ENCODE results near the gene MYBPC2. TPM values are rescaled to one million over a fixed set of nuclear protein-coding genes. Genes with fewer than 3 reads are reported as not detected.
A peak's percentile ranks its signal among the peaks of the same experiment; 100 is the strongest.

Gene MYBPC2
- under 1 TPM; 0.11 to 0.59 TPM for total RNA-seq

DNA sequence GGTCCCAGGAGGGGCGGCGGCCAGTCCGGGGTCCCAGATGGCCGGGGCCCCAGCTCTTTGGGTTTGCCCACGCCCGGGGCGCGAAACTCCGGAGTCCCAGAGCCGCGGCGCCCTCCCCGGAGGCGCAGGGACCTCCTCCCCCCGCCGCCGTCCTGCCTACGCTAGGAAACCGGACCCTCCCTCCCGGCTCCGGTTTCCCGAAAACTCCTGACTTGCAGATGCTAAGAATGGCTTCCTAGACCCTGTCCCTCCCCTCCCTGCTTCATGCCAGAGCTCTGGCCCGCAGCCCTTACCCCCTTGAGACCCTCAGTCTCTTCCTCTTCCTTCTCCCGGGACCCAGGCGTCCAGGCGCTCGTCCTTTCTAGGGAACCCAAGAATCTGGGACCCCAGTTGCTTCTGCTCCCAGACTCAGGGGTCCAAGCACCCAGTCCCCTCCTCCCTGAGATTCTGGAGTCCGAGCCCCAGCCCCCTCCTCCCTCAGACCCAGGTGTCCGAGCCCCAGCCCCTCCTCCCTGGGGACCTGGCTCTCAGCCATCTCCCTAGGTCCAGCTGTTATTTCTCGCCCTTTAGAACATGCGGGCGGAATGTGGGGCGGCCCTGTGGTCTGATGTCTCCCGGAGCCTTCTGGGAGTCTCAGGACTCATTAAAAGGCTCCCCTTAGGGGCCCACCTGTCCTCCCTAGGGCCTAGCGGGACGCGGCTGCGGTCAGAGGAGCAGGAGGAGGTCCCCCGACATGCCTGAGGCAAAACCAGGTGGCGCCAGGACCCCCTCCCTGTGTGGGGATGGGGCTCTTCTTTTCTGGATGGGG lies at the start of gene MYBPC2:
Gene MYBPC2, plus strand, starts transcription at position 672 of the 808 bp plus-strand sequence. Its CDS starts 62 bp downstream, at position 734.
- TF ChIP-seq CTCF (IDR thresholded peaks at IDR 0.05): no peak
- Mint-ChIP-seq H3K4me3 (peak within 1 kb of the TSS; percentile 77), H3K36me3 (ENCODE audit: low read depth) (no peaks in the 10 kb centered on the region), H3K9me3 (no peaks in the 10 kb centered on the region), H3K27me3 (peaks cover 19% of the 10 kb centered on the region), H3K4me1 (ENCODE audit: low read depth) (peaks cover 11% of the 10 kb centered on the region), H3K27ac (peak within 1 kb of the TSS; percentile 85)
- ATAC-seq (no peak), DNase-seq (no peak)
- ChIA-PET POLR2A (interaction anchor here (0.6 to 0.7 kb wide), 2 partner anchors 48 to 75 kb away, joined by 3 read pairs; partner anchors contain the start of gene POLD1), CTCF (no interaction called here)
- intact Hi-C loops (cut with micrococcal nuclease): no loop called here

- no peaks in the 10 kb centered on the region for H3K9me3 Mint-ChIP-seq
- ChIA-PET POLR2A (interaction anchor here (1.0 to 2.3 kb wide), 7 partner anchors 8 to 93 kb away, joined by 3 to 11 read pairs (median 4); partner anchors contain the start of genes EMC10, GARIN5A, NAPSA and NR1H2), CTCF (interaction anchor here (1.0 to 2.0 kb wide), 4 partner anchors 7 to 28 kb away, joined by 3 to 10 read pairs (median 7); partner anchors contain the start of gene NR1H2)
- peak overlapping the region; percentile 95 for H3K27ac Mint-ChIP-seq
- peaks cover 32% of the 10 kb centered on the region for H3K4me1 Mint-ChIP-seq (ENCODE audit: low read depth)
- peaks cover 38% of the 10 kb centered on the region for H3K36me3 Mint-ChIP-seq (ENCODE audit: low read depth)
- DNase-seq: no peak
- ATAC-seq: peak; percentile 10
- TF ChIP-seq CTCF (IDR thresholded peaks at IDR 0.05): no peak
- intact Hi-C loops (cut with micrococcal nuclease): no loop called here
- H3K4me3 Mint-ChIP-seq: peak overlapping the region; percentile 94
- no peaks in the 10 kb centered on the region for H3K27me3 Mint-ChIP-seq
Measured at GRCh38 chr19:50383001-50383851, 49.5 kb upstream of the MYBPC2 start.

DNA sequence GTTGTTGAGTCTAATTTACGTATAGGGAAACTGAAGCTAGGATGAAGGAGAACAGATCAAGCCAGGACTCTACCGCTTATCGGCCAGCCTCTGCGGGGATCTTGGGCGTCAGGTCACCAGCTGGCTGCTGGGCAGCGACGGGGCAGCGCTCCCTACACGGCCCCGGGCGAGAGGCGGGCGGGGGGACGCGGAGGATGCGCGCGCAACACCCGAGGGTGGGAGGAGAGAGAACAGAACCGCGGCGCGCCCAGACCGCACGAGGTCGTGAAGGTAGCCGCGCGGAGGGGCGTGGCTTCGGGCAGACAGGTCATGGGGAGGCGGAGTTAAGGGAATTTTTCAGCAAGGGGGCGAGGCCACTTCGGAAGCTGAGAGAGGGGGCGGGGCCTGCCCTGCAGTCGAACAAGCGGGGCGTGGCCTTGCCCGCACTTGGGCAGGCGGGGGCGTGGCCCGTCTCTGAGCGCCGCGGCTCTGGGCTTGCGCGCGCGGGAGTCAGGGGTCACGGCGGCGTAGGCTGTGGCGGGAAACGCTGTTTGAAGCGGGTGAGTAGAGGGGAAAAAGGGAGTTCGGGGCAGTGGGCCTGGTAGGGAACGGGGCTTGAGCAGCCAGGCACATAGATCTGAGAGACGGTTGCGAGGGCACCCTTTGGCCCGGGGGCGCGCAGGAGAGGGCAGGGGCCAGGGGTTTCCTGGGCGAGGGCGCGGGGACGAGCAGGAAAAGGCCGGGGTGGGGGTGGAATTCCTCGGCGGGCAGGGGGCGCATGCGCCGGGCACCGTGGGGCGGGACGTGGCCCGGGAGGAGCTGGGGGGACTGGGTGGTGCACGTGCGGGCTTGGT lies 48.6 kb upstream of the MYBPC2 start, which contains the start of gene POLD1:
Gene POLD1, plus strand, starts transcription at position 496 of the 833 bp plus-strand sequence. CDS start 14,505 bp downstream, outside the sequence.
- peak; percentile 99 for DNase-seq
- peak; percentile 95 for ATAC-seq
- no peak for TF ChIP-seq CTCF (IDR thresholded peaks at IDR 0.05)
- Mint-ChIP-seq H3K4me1 (ENCODE audit: low read depth) (peaks cover 32% of the 10 kb centered on the region), H3K4me3 (peak within 1 kb of the TSS; percentile 94), H3K9me3 (no peaks in the 10 kb centered on the region), H3K27ac (peak within 1 kb of the TSS; percentile 95), H3K36me3 (ENCODE audit: low read depth) (peaks cover 40% of the 10 kb centered on the region), H3K27me3 (no peaks in the 10 kb centered on the region)
- intact Hi-C loops (cut with micrococcal nuclease): no loop called here
- ChIA-PET CTCF (interaction anchor here (1.0 to 2.0 kb wide), 5 partner anchors 8 to 31 kb away, joined by 3 to 10 read pairs (median 4); partner anchors contain the start of gene NR1H2), POLR2A (interaction anchor here (0.6 to 2.3 kb wide), 8 partner anchors 9 to 92 kb away, joined by 3 to 11 read pairs (median 4); partner anchors contain the start of genes EMC10, GARIN5A, NAPSA and NR1H2)

- H3K4me3 Mint-ChIP-seq: peak overlapping the region; percentile 94
- intact Hi-C loops (cut with micrococcal nuclease): no loop called here
- no peak for TF ChIP-seq CTCF (IDR thresholded peaks at IDR 0.05)
- peak; percentile 26 for DNase-seq
- ChIA-PET POLR2A (interaction anchor here (0.6 to 2.3 kb wide), 12 partner anchors 10 to 91 kb away, joined by 3 to 11 read pairs (median 4); partner anchors contain the start of genes EMC10, GARIN5A, NAPSA and NR1H2), CTCF (interaction anchor here (1.3 to 2.0 kb wide), 4 partner anchors 16 to 31 kb away, joined by 4 to 10 read pairs (median 7); no protein-coding TSS in a partner anchor)
- peak overlapping the region; percentile 95 for H3K27ac Mint-ChIP-seq
- peaks cover 34% of the 10 kb centered on the region for H3K36me3 Mint-ChIP-seq (ENCODE audit: low read depth)
- H3K4me1 Mint-ChIP-seq (ENCODE audit: low read depth): peaks cover 30% of the 10 kb centered on the region
- H3K9me3 Mint-ChIP-seq: no peaks in the 10 kb centered on the region
- ATAC-seq: no peak
- H3K27me3 Mint-ChIP-seq: no peaks in the 10 kb centered on the region
Measured at GRCh38 chr19:50384685-50385535, 47.8 kb upstream of the MYBPC2 start.
